Adipose tissue (tissue), 3 donors: ENCODE results near the gene RANBP3. TPM values are rescaled to one million over a fixed set of nuclear protein-coding genes. Genes with fewer than 3 reads are reported as not detected.

Source experiments
- H3K27ac ChIP-seq: one replicate; pipeline ENCODE4 v1.5.1; 2013; ENCODE audit warnings: low read depth, low read length
- WGBS, 3 donors: extraction: QIAGEN DNeasy Blood & Tissue Kit; methylation state at CpG; one replicate each; pipeline ENCODE4 v1.1.7; 2013; 5-methylcytosine and 5-hydroxymethylcytosine counted together
- polyA plus RNA-seq, 3 donors: library from polyadenylated mRNA; stranded (reverse); fragments of 200-250 nt; gene quantifications; one replicate each; pipeline ENCODE4 v1.2.3, GENCODE V29; 2013
- donor health status: healthy with polysubstance abuse.
- donor health status: Bipolar disorder and iron deficiency.
- donor health status: healthy.

The RANBP3 gene
- polyA plus RNA-seq, 3 donors, result 26.3 to 34.5 (median 32.3) TPM

DNA sequence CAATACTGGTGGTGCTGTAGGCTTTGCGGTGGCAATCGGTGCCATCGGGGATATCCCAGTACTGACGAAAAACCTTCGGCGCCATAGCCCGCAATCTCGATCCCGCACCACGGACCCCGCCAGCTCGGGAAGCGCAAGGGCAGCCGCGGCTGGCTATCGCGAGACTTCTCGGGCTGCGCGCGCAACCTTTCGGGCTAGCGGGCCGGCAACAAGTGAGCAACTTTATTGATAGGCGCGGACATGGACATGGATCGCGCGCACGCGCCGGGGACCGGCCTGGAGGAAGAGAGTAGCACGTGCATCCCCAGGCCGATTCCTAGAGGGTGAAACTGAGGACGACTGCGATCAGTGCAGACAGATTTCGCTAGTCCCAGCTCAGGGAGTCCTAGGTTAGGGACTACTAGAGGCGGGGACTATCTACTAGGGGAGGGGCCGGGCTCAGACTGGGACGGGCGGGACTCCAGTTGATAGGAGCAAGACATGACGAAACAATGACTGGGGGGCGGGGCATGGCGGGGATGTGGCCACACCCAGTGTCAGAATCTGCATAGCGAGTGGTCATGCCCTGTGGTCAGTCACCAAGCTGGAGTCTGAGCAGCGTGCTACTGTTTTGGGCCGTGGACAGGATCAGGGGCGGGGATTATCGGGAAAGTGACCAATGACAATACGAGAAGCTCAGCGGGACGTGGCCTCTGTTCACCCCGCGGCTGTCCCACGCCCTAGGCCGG, 74.2 kb downstream of the RANBP3 start, which contains the start of gene NDUFA11:
TSS of gene NDUFA11 (minus strand) at position 167 of the 728 bp plus-strand sequence. CDS start at position 85, 82 bp downstream.
- H3K27ac ChIP-seq, result peak within 1 kb of the TSS; percentile 39
- WGBS, 3 donors, result 0 to 1% (median 1%) methylated on average over 57 of the region's 57 CpGs

DNA sequence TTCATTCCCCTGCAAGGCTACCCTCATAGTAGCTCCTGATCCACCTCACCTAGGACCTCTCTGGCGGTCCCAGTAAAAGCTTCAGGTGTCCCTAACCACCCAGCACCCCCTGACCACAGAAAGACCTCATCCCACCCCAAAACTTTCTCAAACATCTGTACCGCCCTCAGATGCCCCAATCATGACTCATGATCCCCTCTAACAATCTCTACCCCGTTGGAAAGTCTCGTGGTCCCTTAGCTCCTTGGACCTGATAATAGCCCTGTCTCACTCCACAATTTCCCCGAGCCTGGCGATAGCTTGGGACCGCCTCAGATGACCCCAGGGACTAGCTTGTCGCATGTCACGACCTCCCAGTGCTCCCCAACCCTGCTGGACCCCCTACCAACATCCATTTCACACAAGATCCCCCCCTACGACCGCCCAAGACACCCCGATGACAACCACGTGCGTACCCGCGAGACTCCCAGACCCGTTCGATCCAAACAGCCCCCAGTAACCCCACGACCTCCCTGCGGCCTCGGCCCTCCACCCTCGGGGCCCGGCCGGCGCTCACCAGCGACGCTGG, 74.8 kb downstream of the RANBP3 start:
- 0 to 1% (median 1%) methylated on average over 26 to 27 of the region's 27 CpGs for WGBS, 3 donors

DNA sequence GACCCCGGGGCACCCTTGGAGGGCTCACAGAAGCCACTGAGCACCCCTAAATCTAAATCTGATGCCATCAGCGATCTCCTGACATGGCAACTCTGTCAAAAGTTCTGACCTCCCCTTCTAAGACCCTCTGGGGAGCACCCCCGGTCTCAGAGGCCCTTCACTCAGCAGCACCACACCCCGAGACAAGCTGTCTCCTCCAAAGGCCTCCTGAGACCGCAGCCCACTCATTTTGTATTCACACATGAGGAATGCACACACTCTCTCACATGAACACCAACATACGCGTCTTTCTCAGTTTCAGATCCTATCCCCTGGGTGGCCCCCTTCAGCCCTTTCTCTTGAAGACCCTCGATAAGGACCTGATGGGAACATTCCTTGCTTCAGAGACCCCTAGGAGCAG, 77.0 kb downstream of the RANBP3 start:
- 85 to 88% (median 87%) methylated on average over 8 of the region's 8 CpGs for WGBS, 3 donors
- H3K27ac ChIP-seq, result no peak overlapping the region

More for the DNA sequence above, 74.8 kb downstream of the RANBP3 start:
- H3K27ac ChIP-seq, result no peak overlapping the region

DNA sequence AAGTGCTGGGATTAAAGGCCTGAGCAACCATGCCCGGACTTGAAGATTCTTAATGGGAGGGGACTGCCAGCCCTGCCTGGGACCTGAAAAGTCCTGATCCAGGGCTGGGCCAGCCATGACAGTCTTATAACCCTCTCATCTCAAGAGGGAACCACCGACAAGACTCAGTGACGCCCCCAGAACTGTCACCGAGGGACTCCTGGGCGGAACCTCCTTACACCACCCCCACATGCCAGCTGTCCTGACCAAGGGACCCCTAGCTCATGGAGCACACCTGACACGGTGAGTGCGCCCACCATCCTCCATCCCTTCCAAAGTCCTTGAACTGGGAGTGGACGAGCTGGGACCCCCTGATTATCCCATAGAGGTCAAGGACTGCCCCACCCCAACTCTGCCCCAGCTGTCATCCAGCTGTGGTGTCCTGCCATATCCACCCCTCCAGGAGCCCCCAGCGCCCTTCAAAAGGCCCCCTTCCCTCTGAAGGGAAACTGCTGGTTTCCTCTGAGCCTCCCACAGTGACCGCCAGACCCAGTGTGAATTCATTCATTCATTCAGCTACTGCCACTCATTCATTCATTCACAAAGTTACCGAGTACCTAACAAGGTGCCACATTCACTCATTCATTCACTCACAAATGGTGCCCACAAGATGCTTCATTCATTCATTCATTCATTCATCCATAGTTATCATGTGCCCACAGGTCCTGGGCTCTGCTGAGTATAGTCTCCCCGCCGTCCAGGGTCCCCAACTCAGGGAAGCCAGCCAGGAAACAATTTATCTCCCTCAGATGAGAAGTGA, 78.0 kb downstream of the RANBP3 start:
- 86 to 93% (median 92%) methylated on average over 13 of the region's 13 CpGs for WGBS, 3 donors
- no peak overlapping the region for H3K27ac ChIP-seq

DNA sequence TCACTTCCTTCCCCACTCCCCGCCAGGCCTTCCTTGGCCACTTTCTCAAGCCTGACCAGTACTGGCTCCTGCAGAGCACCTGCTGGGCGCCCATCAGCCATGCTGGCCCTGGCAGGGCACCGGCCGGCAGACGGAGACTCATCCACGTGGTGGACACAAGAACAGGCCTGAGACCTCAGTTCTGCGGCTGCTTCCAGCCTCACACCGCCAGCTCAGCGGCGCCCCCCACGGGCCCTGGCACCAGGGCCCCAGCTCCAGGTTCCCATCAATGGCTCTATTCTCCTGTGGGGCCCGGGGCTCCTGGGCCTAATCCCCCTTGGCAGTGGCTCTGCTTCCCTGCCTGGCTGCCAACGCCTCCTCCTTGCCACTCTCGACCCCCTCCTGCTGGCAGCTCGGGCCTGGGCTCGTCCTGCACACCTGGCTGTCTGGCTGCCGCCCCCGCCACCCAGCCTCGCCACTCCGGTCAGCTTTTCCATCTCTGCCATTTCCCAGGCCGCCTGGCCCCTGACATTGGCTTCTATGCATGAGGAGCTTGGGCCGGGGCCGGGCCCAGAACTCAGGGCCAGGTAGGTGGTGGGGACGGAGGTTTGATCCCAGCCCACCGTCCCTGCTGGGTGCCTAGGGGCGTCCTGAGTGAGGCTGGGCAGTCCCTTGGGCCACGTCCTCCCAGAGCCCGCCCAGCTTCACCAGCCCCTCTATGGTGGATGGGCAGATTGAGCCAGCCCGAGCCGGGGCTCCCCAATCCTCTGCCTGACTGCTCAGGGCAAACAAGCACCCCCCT, 80.6 kb downstream of the RANBP3 start:
- 92 to 93% (median 93%) methylated on average over 30 of the region's 30 CpGs for WGBS, 3 donors
- H3K27ac ChIP-seq, result no peak overlapping the region

DNA sequence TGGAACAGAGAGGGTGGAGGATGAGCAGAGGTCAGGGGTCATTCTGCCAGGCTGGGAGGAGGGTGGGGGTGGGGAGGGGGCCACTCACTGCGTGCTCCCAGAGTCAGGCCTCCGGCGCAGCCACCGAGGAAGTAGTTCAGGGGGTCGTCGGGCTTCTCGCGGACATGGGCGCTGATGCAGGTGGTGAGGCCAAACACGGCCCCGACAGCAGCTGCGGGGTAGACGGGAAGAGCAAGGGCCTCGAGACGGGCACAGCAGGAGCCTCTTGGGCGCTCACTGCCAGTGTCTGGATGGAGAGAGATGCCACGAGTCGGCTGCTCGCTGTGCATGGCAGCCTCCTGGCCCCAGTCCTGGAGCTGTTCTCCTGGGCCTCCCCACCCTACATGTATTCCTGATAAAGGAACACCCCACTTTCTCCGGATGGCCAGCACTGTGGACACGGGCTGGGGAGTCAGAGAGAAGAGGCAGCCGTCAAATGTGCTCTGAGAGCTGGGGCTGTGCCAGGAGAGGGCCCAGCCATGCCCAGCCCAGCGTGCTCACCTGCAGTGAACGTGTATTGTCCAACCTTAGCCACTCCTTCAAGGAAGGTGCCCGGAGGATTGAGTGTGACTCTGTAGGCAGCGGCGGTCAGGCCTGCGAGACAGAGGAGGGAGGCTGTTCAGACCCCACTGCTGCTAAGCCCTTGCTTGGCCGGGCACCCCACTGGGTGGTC, 81.4 kb downstream of the RANBP3 start:
- no peak overlapping the region for H3K27ac ChIP-seq
- WGBS, 3 donors, result 89 to 92% (median 91%) methylated on average over 28 to 29 of the region's 29 CpGs

DNA sequence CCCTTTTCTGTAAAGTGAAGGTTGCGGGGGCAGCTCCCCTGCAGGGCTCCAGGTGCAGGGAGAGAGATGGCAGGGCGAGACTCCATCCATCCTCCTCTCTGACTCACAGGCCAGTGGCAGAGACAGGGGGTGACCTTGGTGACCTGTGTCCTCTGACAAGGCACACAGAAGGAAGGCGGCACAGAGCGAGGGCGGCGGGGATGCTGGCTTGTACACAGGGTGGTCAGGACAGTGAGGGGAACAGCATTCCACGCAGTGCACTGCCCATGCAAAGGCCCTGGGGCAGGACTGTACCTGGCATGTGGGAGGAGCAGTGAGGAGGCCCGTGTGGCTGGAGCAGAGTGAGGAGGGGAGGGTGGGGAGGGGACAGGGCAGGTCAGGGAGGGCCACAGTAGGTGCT, 82.0 kb downstream of the RANBP3 start:
- 87 to 91% (median 90%) methylated on average over 8 of the region's 8 CpGs for WGBS, 3 donors
- no peak overlapping the region for H3K27ac ChIP-seq

DNA sequence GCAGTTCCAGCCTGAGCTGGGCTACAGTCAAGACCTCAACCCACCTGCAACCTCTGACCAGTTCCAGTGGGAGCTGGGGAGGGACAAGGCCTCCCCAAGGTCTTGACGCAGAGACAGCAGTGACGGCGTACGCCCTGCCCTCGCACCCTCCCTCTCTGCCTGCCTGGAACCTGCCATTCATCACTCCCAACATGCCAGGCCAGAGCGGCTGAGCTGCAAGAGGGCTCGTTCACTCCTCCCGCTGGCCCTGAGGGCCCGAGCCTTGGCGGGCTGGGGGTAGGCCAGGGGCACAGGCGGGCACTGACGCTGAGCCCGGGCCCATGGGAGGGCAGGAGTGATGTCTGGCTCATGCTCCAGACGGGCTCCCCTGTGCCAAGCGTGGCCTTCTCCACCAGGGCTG, 82.5 kb downstream of the RANBP3 start:
- H3K27ac ChIP-seq, result no peak overlapping the region

DNA sequence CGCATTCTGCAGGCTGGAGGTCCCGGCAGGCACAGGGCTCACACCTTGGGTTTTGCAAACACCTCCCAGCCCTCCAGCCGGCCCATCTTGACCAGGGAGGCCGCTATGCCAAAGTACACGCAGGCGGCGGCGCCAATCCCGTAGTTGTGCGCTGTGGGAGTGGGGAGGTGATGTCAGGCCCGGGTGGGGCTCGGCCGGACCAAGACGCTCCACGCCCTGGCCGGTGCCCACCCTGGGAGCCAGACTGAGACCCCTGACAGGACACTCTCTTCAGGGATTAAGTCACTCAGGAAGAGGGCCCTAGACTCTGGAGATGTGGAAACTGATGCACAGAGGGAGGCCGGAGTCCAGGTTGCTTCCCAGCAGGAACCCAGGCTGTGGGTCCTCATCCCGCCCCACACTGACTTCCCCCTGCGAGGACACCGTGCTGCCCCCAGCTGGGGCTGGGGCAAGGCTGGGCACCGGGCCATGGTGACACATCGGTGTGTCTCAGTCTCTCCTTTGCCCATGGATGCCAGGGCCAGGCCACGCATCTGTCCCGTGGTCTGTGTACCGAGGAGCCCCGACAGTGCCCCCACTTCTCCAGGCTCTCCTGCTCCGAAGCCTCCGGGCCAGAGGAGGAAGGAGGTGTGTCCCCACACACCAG, 83.1 kb downstream of the RANBP3 start:
- no peak overlapping the region for H3K27ac ChIP-seq

More for the DNA sequence above, 82.5 kb downstream of the RANBP3 start:
- WGBS, 3 donors, result 78 to 91% (median 80%) methylated on average over 13 to 15 of the region's 15 CpGs

DNA sequence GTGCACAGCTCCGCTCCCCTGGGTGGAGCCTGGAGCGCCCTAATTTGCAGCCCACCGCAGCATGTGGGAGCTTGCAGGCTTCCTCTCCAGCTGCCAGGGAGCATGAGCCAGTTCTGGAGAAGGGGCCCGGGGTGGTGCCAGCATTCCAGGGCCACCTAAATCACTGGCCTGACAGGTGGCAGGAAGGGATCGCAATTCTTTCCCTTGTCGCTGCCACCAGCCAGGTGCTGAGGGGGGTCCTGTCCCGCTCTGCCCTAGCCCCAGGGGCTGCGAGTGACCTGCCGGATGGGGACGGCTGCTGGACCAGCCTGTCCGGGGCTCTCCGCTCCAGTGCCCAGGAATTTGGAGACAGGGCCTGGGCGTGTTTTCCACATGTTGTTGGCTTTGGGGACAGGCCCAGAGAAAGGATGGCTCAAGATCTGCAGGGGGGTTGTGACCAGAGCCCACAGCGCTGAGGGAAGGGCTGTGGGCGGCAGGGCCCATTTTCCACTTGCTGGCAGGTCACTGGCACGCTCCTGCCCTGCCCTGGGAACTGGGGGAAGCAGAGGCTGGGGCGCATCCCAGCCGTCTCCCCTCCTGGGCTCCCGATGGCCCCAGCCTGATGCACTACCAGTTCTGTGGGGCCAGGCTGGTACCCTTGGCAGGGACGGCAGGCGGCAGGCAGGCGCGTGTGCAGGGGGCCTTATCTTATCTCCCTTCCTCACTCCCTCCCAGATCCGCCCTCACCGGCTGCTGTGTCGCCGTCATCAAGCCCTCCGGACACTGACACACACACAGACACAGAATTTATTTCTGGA, 83.8 kb downstream of the RANBP3 start:
- 62 to 78% (median 75%) methylated on average over 25 to 28 of the region's 28 CpGs for WGBS, 3 donors
- no peak overlapping the region for H3K27ac ChIP-seq

More for the DNA sequence above, 83.1 kb downstream of the RANBP3 start:
- 83 to 91% (median 87%) methylated on average over 28 of the region's 28 CpGs for WGBS, 3 donors

DNA sequence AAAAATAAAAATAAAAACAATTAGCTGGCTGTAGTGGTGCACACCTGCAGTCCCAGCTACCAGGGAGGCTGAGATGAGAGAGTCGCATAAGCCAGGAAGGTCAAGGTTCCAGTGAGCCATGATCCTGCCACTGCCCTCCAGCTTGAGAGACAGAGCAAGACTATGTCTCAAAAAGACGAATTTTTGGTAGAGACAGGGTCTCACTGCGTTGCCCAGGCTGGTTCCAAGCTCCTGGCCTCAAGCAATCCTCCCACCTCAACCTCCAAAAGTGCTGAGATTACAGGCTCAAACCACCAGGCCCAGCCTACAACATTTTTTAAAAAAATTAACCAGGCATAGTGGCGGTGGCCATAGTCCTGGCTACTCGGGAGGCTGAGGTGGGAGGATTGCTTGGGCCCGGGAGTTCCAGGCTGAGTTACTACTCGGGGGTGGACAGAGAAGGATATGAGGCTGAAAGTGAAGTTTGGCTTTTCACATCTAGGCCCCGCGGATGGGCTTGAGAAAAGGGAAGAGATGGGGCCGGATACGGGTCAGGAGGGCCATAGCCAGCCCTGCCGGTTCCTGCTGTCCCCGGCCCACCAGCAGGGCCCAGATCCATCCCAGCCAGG, 84.5 kb downstream of the RANBP3 start:
- H3K27ac ChIP-seq, result no peak overlapping the region
- WGBS, 3 donors, result 63 to 72% (median 68%) methylated on average over 13 of the region's 13 CpGs

DNA sequence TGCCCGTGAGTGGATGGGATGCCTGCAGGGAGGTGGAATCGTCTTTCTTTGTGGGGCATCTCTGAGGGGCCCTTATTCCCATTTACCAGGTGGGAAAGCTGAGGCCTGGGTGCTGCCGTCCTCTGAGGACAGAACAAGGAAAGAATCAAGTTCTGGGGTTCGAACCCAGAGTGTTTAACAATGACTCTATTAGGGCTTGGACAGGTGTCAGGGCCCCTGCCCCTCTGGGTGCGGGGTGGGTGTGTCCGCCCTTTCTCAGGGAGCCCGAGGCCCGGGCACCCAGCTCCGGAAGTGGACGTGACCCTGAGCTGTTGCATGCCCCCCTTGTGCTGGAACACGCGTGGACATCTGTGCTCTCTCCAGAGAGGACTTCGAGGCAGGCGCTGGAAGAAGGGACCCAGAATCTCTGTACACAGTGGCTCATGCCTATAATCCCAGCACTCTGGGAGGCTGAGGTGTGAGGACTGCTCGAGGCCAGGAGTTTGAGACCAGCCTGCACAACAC, 85.1 kb downstream of the RANBP3 start:
- no peak overlapping the region for H3K27ac ChIP-seq
- WGBS, 3 donors, result 52 to 64% (median 52%) methylated on average over 15 of the region's 15 CpGs

DNA sequence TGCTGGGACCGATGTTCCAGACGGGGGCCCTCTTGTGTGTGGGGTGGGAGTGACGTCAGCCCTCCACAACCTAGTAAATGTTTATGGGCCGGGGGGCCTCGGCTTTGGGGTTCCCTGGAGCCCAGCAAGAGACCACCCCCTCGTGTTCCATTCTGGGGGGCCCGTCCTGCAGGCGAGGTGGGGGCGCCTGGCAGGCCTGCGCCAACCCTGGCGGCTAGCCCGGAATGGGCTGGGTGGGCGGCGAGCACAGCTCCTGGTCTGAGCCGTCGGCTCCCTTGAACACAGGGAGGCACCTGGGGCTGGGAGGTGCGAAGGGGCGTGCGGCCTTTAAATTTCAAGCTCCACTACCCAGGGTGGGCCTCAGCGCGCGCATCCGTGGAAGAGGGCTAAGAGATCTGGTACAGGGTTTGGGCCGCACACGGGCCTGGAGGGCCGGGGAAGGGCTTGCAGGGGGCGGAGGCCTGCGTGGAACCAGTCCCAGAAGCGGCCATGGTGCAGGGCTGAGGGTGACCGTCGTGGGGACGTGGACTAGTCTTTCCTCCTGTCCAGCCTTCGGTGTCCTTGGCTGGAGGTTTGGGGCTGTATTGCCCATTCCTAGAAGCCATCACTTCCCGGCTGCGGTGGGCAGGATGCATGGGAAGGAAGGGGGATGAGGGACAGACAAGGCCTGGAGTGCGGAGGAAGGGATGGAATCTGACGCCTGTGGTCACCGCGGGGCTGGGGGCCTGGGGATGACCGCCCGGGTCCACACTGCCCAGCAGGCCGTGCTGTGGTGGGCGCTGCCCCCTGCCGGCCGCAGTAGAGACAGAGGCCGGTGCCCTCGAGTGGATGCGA, 85.8 kb downstream of the RANBP3 start:
- 6 to 10% (median 9%) methylated on average over 46 to 48 of the region's 48 CpGs for WGBS, 3 donors
- H3K27ac ChIP-seq, result no peak overlapping the region

DNA sequence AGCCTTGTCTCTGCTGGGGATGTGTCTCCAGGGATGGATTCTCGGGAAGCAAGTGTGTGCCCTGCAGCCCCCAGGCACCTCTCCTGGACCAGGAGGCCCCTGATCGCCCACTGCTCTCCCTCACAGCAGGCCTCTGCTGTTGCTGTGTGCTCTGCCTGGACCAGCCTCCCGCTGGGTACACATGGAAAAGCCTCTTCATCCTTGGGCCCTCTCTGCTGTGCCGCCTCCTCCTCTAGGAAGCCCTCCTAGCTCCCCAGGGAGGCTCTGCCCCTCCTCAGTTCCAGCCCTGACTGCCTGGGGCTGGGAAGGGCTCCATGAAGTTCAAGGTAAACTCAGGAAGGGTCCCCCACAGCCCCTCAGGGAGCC, 86.4 kb downstream of the RANBP3 start:
- WGBS, 3 donors, result 55 to 75% (median 56%) methylated on average over 3 to 4 of the region's 4 CpGs

DNA sequence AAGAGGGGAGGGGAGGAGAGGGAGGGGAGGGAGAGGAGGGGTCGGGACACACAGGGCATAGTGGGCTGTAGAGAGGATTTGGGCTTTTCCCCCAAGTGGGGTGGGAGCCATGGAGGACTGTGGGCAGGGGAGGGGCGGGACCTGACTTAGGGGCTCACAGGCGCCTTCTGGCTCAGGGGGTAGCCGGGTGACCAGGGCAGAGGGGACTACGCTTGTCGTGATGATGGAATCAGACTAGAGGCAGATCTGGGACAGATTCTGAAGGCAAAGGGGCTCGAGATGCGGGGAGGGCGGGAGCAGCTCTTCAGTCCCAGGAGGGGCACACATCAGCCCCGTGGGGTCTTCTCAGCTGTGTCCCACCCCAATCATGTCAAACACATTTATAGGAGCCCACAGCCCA, 87.8 kb downstream of the RANBP3 start:
- H3K27ac ChIP-seq, result no peak overlapping the region
- WGBS, 3 donors, result 39 to 48% (median 46%) methylated on average over 8 to 10 of the region's 10 CpGs

More for the DNA sequence above, 86.4 kb downstream of the RANBP3 start:
- no peak overlapping the region for H3K27ac ChIP-seq
